Calu3 (cell line): ENCODE results near the gene ACTR8. TPM values are rescaled to one million over a fixed set of nuclear protein-coding genes. Genes with fewer than 3 reads are reported as not detected.

Experiments used
- BruUV-seq: library from RNA; stranded (reverse); fragments of 400-500 nt; replicated peaks from 2 replicates; lab custom pipeline; 2021; lab: Mats Ljungman, UMichigan
- CTCF ChIA-PET: fragments of 300-600 bp; sonication (Branson Sonifier 250); formaldehyde crosslinking; loops from one replicate; lab custom pipeline; 2022; ENCODE audit warnings: antibody characterized with exemption; lab: Charles Lee
- DNase-seq: peaks from one replicate; pipeline ENCODE4 v3.0.0; 2022
- H3K27ac Mint-ChIP-seq: one replicate; pipeline ENCODE4 v1.8.0; 2022; ENCODE audit warnings: mixed read lengths; ENCODE audit not compliant: unreplicated experiment
- H3K27me3 Mint-ChIP-seq: one replicate; pipeline ENCODE4 v1.8.0; 2022; ENCODE audit warnings: mixed read lengths; ENCODE audit not compliant: unreplicated experiment
- H3K36me3 Mint-ChIP-seq: one replicate; pipeline ENCODE4 v1.8.0; 2022; ENCODE audit warnings: mild to moderate bottlenecking, moderate library complexity, mixed read lengths; ENCODE audit not compliant: insufficient read depth, unreplicated experiment
- H3K4me1 Mint-ChIP-seq: one replicate; pipeline ENCODE4 v1.8.0; 2022; ENCODE audit warnings: mild to moderate bottlenecking, low read depth, mixed read lengths; ENCODE audit not compliant: unreplicated experiment
- H3K4me3 Mint-ChIP-seq: one replicate; pipeline ENCODE4 v1.8.0; 2022; ENCODE audit warnings: mild to moderate bottlenecking, low read depth, moderate library complexity, mixed read lengths; ENCODE audit not compliant: unreplicated experiment
- H3K9me3 Mint-ChIP-seq: one replicate; pipeline ENCODE4 v1.8.0; 2022; ENCODE audit warnings: low read depth, mixed read lengths; ENCODE audit not compliant: unreplicated experiment
- CTCF ChIP-seq: fragments of 200-600 bp; IDR thresholded peaks from one replicate; pipeline ENCODE4 v1.8.0; 2022; ENCODE audit warnings: antibody characterized with exemption; ENCODE audit not compliant: unreplicated experiment
- intact Hi-C: fragments of 100-400 bp; cut with micrococcal nuclease; formaldehyde crosslinking; loops from one replicate; pipeline ENCODE4 v1.10.0; 2022; ENCODE audit not compliant: unreplicated experiment
- total RNA-seq: library from RNA; stranded (reverse); gene quantifications from 2 replicates; pipeline ENCODE4 v1.2.3, GENCODE V29; 2022

The ACTR8 gene
- total RNA-seq, 1 experiment from 2014 or later, result 21.5 TPM

DNA sequence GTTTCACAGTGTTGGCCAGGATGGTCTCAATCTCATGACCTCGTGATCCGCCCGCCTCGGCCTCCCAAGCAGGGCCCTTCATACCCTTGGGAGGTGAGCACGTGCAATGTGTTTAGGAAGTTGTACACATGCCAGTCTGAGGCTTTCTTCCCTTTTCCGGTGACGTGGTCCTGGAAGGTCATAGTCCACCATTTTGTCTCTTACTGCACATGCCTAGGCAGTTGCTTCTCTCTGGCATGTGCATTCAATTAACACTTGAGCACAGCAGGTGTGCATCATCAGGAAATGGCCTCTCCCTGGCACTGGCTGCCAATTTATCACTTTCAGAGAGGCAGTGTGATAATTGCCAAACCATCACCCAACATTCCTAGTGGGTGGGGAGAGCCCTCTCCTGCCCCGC is 31.4 kb upstream of the ACTR8 start:
- no TSS peak for BruUV-seq
- Mint-ChIP-seq H3K27ac (no peak overlapping the region), H3K4me1 (no peaks in the 10 kb centered on the region), H3K27me3 (peaks cover 77% of the 10 kb centered on the region), H3K36me3 (no peaks in the 10 kb centered on the region), H3K9me3 (no peaks in the 10 kb centered on the region), H3K4me3 (no peak overlapping the region)
- no peak for TF ChIP-seq CTCF
- intact Hi-C loops, result no loop called here
- no peak for DNase-seq
- CTCF ChIA-PET, result interaction anchor here (0.7 kb wide), 2 partner anchors 10 to 204 kb away, joined by 3 to 6 read pairs; no protein-coding TSS in a partner anchor

- Mint-ChIP-seq H3K4me3 (no peak overlapping the region), H3K9me3 (no peaks in the 10 kb centered on the region), H3K36me3 (no peaks in the 10 kb centered on the region), H3K4me1 (no peaks in the 10 kb centered on the region), H3K27ac (no peak overlapping the region), H3K27me3 (peaks cover 30% of the 10 kb centered on the region)
- CTCF ChIA-PET, result no interaction called here
- TF ChIP-seq CTCF, result no peak
- DNase-seq, result no peak
- BruUV-seq, result no TSS peak
- intact Hi-C loops, result no loop called here
Observed at GRCh38 chr3:53902711-53903110, 20.8 kb upstream of the ACTR8 start.

DNA sequence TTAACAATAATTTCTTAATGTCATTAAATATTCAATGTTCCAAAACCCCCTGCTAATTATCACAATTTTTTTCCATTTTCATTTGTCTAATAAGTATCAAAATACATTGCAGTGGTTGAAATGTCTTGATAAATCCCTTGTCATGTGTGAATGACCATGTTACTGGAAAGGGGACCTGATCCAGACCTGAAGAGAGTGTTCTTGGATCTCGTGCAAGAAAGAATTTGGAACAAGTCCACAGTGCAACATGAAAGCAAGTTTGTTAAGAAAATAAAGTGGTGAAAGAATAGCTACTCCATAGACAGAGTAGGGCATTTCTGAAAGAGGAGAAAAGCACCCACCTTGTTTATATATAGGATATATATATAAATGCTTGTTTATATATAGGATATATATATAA is 20.1 kb upstream of the ACTR8 start:
- H3K9me3 Mint-ChIP-seq, result no peaks in the 10 kb centered on the region
- no peak for TF ChIP-seq CTCF
- no peak for DNase-seq
- peaks cover 27% of the 10 kb centered on the region for H3K27me3 Mint-ChIP-seq
- no peaks in the 10 kb centered on the region for H3K36me3 Mint-ChIP-seq
- intact Hi-C loops, result no loop called here
- H3K27ac Mint-ChIP-seq, result no peak overlapping the region
- no TSS peak for BruUV-seq
- no peaks in the 10 kb centered on the region for H3K4me1 Mint-ChIP-seq
- no peak overlapping the region for H3K4me3 Mint-ChIP-seq
- CTCF ChIA-PET, result no interaction called here

- no peak overlapping the region for H3K4me3 Mint-ChIP-seq
- no peaks in the 10 kb centered on the region for H3K9me3 Mint-ChIP-seq
- H3K4me1 Mint-ChIP-seq, result no peaks in the 10 kb centered on the region
- no peaks in the 10 kb centered on the region for H3K36me3 Mint-ChIP-seq
- DNase-seq, result no peak
- TF ChIP-seq CTCF, result no peak
- CTCF ChIA-PET, result no interaction called here
- peaks cover 14% of the 10 kb centered on the region for H3K27me3 Mint-ChIP-seq
- H3K27ac Mint-ChIP-seq, result no peak overlapping the region
- intact Hi-C loops, result no loop called here
- no TSS peak for BruUV-seq
Observed at GRCh38 chr3:53900666-53901331, 18.8 kb upstream of the ACTR8 start.
